T-helper 2 cell treated with Interferon-gamma antibody and Interleukin-4, amounts not matched to agents 5 μg/mL and 100 μg/mL, for 36 hours (primary cell): ENCODE results near the gene SAT2.

Experiments used
- DNase-seq: peaks from one replicate; pipeline ENCODE4 v3.0.0; 2021; ENCODE audit warnings: low spot score
- H3K27ac Mint-ChIP-seq: one replicate; pipeline ENCODE4 v1.8.0; 2021; ENCODE audit warnings: mild to moderate bottlenecking, mixed read lengths
- H3K27me3 Mint-ChIP-seq: one replicate; pipeline ENCODE4 v1.8.0; 2021; ENCODE audit warnings: low read depth, mixed read lengths
- H3K36me3 Mint-ChIP-seq: one replicate; pipeline ENCODE4 v1.8.0; 2021; ENCODE audit warnings: low read depth, mixed read lengths
- H3K4me1 Mint-ChIP-seq: one replicate; pipeline ENCODE4 v1.8.0; 2021; ENCODE audit warnings: low read depth, mixed read lengths
- H3K4me3 Mint-ChIP-seq: one replicate; pipeline ENCODE4 v1.8.0; 2022; ENCODE audit warnings: mild to moderate bottlenecking, moderate library complexity, mixed read lengths
- H3K9me3 Mint-ChIP-seq: one replicate; pipeline ENCODE4 v1.8.0; 2021; ENCODE audit warnings: mixed read lengths

Gene SAT2

DNA sequence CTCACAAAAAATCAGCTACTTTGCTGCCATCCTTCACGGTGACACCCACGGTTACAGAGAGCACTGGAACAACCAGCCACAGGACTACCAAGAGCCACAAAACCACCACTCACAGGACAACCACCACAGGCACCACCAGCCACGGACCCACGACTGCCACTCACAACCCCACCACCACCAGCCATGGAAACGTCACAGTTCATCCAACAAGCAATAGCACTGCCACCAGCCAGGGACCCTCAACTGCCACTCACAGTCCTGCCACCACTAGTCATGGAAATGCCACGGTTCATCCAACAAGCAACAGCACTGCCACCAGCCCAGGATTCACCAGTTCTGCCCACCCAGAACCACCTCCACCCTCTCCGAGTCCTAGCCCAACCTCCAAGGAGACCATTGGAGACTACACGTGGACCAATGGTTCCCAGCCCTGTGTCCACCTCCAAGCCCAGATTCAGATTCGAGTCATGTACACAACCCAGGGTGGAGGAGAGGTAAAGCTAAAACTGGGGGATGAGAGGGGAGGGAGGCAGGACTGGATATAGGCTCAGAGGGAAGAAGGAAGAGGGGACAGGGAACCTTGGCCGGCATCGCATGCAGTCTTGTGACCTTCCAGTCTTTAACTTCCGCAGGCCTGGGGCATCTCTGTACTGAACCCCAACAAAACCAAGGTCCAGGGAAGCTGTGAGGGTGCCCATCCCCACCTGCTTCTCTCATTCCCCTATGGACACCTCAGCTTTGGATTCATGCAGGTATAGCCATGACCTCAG is 47.6 kb downstream of the SAT2 start:
- H3K4me1 Mint-ChIP-seq = peaks cover 66% of the 10 kb centered on the region
- peaks cover 72% of the 10 kb centered on the region for H3K36me3 Mint-ChIP-seq
- DNase-seq = peak; percentile 35
- H3K4me3 Mint-ChIP-seq = peak overlapping the region; percentile 65
- peak overlapping the region; percentile 84 for H3K27ac Mint-ChIP-seq
- H3K27me3 Mint-ChIP-seq = no peaks in the 10 kb centered on the region
- H3K9me3 Mint-ChIP-seq = no peaks in the 10 kb centered on the region

- Mint-ChIP-seq H3K4me3 (peak within 1 kb of the TSS; percentile 65), H3K4me1 (peaks cover 65% of the 10 kb centered on the region), H3K27ac (peak within 1 kb of the TSS; percentile 84), H3K36me3 (peaks cover 75% of the 10 kb centered on the region), H3K9me3 (no peaks in the 10 kb centered on the region), H3K27me3 (no peaks in the 10 kb centered on the region)
- DNase-seq = peak; percentile 78
These were observed 48.4 kb downstream of the SAT2 start, which contains the start of gene CD68 for GRCh38 chr17:7579001-7579833. Gene CD68 (plus strand): TSS chr17:7579638. CDS start chr17:7579678, 40 bp downstream.

DNA sequence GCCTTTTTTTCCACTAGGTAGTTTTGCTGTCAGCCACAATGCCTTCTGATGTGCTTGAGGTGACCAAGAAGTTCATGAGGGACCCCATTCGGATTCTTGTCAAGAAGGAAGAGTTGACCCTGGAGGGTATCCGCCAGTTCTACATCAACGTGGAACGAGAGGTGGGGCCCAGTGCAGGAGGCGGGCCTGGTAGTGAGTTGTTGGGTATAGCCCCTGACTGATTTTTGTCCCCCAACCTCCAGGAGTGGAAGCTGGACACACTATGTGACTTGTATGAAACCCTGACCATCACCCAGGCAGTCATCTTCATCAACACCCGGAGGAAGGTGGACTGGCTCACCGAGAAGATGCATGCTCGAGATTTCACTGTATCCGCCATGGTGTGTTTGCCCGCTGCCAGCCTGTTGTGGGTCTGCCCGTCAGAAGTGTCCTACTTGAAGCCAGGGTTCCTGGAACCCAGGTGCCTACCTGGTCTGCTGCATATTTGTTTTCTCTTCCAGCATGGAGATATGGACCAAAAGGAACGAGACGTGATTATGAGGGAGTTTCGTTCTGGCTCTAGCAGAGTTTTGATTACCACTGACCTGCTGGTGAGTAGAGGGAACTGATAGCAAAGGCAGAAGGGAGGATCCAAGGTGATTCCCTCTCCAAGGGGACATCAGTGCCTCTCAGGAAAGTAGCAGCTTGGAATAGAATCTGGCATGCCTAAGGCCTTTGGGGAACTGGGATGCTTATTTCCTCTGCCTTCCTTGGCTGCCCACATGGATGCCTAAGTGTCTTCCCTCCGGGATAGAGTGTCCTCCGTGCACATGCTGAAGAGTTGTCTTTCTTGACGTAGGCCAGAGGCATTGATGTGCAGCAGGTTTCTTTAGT is 50.1 kb downstream of the SAT2 start:
- peaks cover 4% of the 10 kb centered on the region for H3K27me3 Mint-ChIP-seq
- peak overlapping the region; percentile 92 for H3K4me3 Mint-ChIP-seq
- peaks cover 65% of the 10 kb centered on the region for H3K4me1 Mint-ChIP-seq
- H3K36me3 Mint-ChIP-seq = peaks cover 85% of the 10 kb centered on the region
- DNase-seq = no peak
- H3K27ac Mint-ChIP-seq = peak overlapping the region; percentile 53
- no peaks in the 10 kb centered on the region for H3K9me3 Mint-ChIP-seq

- Mint-ChIP-seq H3K4me1 (peaks cover 63% of the 10 kb centered on the region), H3K4me3 (peak overlapping the region; percentile 92), H3K36me3 (peaks cover 84% of the 10 kb centered on the region), H3K27ac (peak overlapping the region; percentile 55), H3K27me3 (peaks cover 4% of the 10 kb centered on the region), H3K9me3 (no peaks in the 10 kb centered on the region)
- DNase-seq = no peak
These were observed 51.1 kb downstream of the SAT2 start for GRCh38 chr17:7576432-7576937.
